Kidney epithelial cell (primary cell): ENCODE results near the gene RAB20. TPM values are rescaled to one million over a fixed set of nuclear protein-coding genes. Genes with fewer than 3 reads are reported as not detected.

Experiments used
- DNase-seq: peaks from one replicate; pipeline ENCODE4 v3.0.0-alpha.2; 2010; ENCODE audit warnings: low read depth
- H3K27me3 ChIP-seq: 2 replicates; pipeline ENCODE4 v1.6.0; 2011; ENCODE audit warnings: low read length; ENCODE audit not compliant: control insufficient read depth, insufficient read depth
- H3K36me3 ChIP-seq: 2 replicates; pipeline ENCODE4 v1.5.1; 2011; ENCODE audit warnings: low read length; ENCODE audit not compliant: control insufficient read depth, insufficient read depth
- H3K4me3 ChIP-seq: 2 replicates; pipeline ENCODE4 v1.5.1; 2011; ENCODE audit warnings: low read depth, mild to moderate bottlenecking, control low read depth, low read length
- total RNA-seq: library from RNA; depleted of rRNA; stranded (reverse); fragments of >200 nt; gene quantifications from 2 replicates; pipeline ENCODE4 v1.2.3, GENCODE V29; 2015
- TF ChIP-seq, protein P1 (sequence below): IDR thresholded peaks from 2 replicates; pipeline ENCODE4 v1.5.1; 2011; ENCODE audit warnings: mild to moderate bottlenecking, moderate library complexity, low read length, control low read depth, inconsistent platforms; ENCODE audit not compliant: insufficient read depth, poor library complexity, severe bottlenecking

Gene RAB20
- total RNA-seq, 1 donor from 2014 or later, result 7.4 TPM

- H3K36me3 ChIP-seq, result no peaks in the 10 kb centered on the region
- H3K27me3 ChIP-seq, result peaks cover 2% of the 10 kb centered on the region
- TF ChIP-seq, protein P1, sequence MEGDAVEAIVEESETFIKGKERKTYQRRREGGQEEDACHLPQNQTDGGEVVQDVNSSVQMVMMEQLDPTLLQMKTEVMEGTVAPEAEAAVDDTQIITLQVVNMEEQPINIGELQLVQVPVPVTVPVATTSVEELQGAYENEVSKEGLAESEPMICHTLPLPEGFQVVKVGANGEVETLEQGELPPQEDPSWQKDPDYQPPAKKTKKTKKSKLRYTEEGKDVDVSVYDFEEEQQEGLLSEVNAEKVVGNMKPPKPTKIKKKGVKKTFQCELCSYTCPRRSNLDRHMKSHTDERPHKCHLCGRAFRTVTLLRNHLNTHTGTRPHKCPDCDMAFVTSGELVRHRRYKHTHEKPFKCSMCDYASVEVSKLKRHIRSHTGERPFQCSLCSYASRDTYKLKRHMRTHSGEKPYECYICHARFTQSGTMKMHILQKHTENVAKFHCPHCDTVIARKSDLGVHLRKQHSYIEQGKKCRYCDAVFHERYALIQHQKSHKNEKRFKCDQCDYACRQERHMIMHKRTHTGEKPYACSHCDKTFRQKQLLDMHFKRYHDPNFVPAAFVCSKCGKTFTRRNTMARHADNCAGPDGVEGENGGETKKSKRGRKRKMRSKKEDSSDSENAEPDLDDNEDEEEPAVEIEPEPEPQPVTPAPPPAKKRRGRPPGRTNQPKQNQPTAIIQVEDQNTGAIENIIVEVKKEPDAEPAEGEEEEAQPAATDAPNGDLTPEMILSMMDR, result peak; percentile 15
- no peak overlapping the region for H3K4me3 ChIP-seq
- DNase-seq, result no peak
These were observed 3.8 kb upstream of the RAB20 start for GRCh38 chr13:110565296-110565695.

- DNase-seq, result no peak
- TF ChIP-seq, protein P1, result no peak
- H3K27me3 ChIP-seq, result peaks cover 2% of the 10 kb centered on the region
- H3K4me3 ChIP-seq, result no peak overlapping the region
- no peaks in the 10 kb centered on the region for H3K36me3 ChIP-seq
These were observed 3.0 kb upstream of the RAB20 start for GRCh38 chr13:110564472-110564985.

DNA sequence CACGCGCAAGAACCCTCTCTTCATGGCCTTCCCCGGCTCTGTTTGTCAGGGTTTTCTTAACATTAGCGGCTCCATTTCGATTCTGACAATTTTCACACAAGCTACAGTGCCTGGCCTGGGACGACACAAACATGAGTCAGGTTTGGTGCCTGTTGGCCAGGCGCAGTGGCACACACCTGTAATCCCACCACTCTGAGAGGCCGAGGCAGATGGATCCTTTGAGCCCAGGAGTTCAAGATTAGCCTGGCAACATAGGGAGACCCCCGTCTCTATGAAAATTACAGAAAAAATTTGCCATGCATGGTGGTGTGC is 1.9 kb upstream of the RAB20 start:
- Histone ChIP-seq H3K36me3 (no peaks in the 10 kb centered on the region), H3K27me3 (peaks cover 2% of the 10 kb centered on the region), H3K4me3 (no peak overlapping the region)
- no peak for DNase-seq
- TF ChIP-seq, protein P1, result no peak

DNA sequence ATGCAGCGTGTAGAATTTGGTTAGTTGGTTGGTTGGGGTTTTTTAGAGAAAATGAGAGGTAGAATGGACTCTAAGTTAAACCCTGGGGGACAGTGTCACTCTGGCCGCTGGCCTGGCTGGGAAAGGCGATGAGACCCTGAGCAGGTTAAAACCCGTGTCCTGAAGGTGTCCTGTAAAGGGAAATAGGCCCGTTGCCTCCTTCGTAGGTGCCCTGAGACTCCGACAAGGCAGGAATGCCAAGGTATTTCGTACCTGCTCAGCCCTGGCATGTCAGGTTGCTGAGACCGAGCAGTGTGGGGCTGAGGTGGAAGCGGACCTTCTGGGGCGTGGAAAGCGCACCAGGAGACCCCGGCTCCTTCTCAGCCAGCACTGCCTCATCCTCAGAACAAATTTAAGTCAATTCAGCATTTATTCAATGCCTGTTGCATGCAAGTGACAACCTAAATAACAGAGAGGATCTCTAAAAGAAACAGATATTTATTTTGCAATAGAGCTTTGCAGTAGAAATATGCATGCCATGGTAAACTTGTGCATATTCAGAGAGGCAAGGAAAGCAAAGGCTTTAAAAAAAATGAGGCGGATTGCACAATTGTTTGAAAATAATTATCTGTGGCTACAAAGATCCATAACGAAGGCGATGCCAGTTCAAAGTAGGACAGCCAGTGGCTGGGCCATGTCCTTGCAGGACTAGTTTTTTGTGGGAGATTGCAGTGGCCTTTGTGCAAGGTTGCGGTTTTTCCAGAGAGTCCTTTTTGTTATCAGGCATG is 1.4 kb upstream of the RAB20 start:
- peaks cover 2% of the 10 kb centered on the region for H3K27me3 ChIP-seq
- TF ChIP-seq, protein P1, result no peak
- no peak for DNase-seq
- no peak overlapping the region for H3K4me3 ChIP-seq
- H3K36me3 ChIP-seq, result no peaks in the 10 kb centered on the region

- TF ChIP-seq, protein P1, result no peak
- Histone ChIP-seq H3K36me3 (no peaks in the 10 kb centered on the region), H3K27me3 (peaks cover 2% of the 10 kb centered on the region), H3K4me3 (peak overlapping the region; percentile 77)
- DNase-seq, result no peak
These were observed 595 bp upstream of the RAB20 start for GRCh38 chr13:110562036-110562597.
